WTC11 (cell line): ENCODE data around the gene SIN3B.

Source experiments
- CTCF ChIP-seq: fragments of 200-600 bp; IDR thresholded peaks from 2 replicates; pipeline ENCODE4 v1.8.0; 2022; ENCODE audit warnings: antibody characterized with exemption
- ESRRA ChIP-seq: sonication (generic); formaldehyde crosslinking; IDR thresholded peaks from 2 replicates; pipeline ENCODE4 v1.8.1; 2022; ENCODE audit warnings: mild to moderate bottlenecking, missing genetic modification reagents, borderline replicate concordance
- FOXJ3 ChIP-seq: sonication (generic); formaldehyde crosslinking; IDR thresholded peaks from 2 replicates; pipeline ENCODE4 v1.9.0; 2021; ENCODE audit warnings: missing genetic modification reagents, mild to moderate bottlenecking, borderline replicate concordance
- PRDM15 ChIP-seq: sonication (generic); formaldehyde crosslinking; IDR thresholded peaks from 2 replicates; pipeline ENCODE4 v1.8.0; 2022; ENCODE audit warnings: missing genetic modification reagents
- PREB ChIP-seq: sonication (generic); formaldehyde crosslinking; IDR thresholded peaks from 2 replicates; pipeline ENCODE4 v1.8.1; 2022; ENCODE audit warnings: mild to moderate bottlenecking, missing genetic modification reagents, moderate library complexity, borderline replicate concordance

GRCh38 chr19:16928351-16928750, 99.2 kb downstream of the SIN3B start:
- TF ChIP-seq CTCF (no peak), ESRRA (CRISPR knock-in tag) (no peak), FOXJ3 (CRISPR knock-in tag) (no peak), PREB (CRISPR knock-in tag) (no peak), PRDM15 (CRISPR knock-in tag) (no peak)
